Caco-2 (cell line): Measurements from ENCODE around the gene PIGL. TPM values are rescaled to one million over a fixed set of nuclear protein-coding genes. Genes with fewer than 3 reads are reported as not detected.

Experiments used
- BruUV-seq: library from RNA; stranded (reverse); fragments of 400-500 nt; replicated peaks from 2 replicates; lab custom pipeline; 2021; lab: Mats Ljungman, UMichigan
- CTCF ChIA-PET: fragments of 300-600 bp; sonication (Branson Sonifier 250); formaldehyde crosslinking; loops from one replicate; lab custom pipeline; 2022; ENCODE audit warnings: antibody characterized with exemption; lab: Charles Lee
- POLR2A ChIA-PET: fragments of 300-600 bp; sonication (Branson Sonifier 250); formaldehyde crosslinking; loops from one replicate; lab custom pipeline; 2022; ENCODE audit warnings: antibody characterized with exemption; lab: Charles Lee
- DNase-seq, 2 experiments: peaks; one replicate each; pipeline versions ENCODE4 v3.0.0 to v3.0.0-alpha.2; 2020 to 2022
- H3K27me3 ChIP-seq: replicated peaks from 2 replicates; pipeline ENCODE4 v1.6.0; 2011; ENCODE audit warnings: low read length; ENCODE audit not compliant: control insufficient read depth, insufficient read depth
- H3K36me3 ChIP-seq: 2 replicates; pipeline ENCODE4 v1.5.1; 2011; ENCODE audit warnings: low read length; ENCODE audit not compliant: control insufficient read depth, insufficient read depth
- H3K4me1 ChIP-seq: fragments of 250-450 bp; sonication (Bioruptor Pico); 2 replicates; pipeline ENCODE4 v1.5.1; 2020; ENCODE audit warnings: mild to moderate bottlenecking
- H3K4me3 ChIP-seq: 2 replicates; pipeline ENCODE4 v1.5.1; 2011; ENCODE audit warnings: low read depth, mild to moderate bottlenecking, control low read depth, low read length
- H3K9me3 ChIP-seq: fragments of 250-450 bp; sonication (Bioruptor Pico); 2 replicates; pipeline ENCODE4 v1.5.1; 2020; ENCODE audit warnings: mild to moderate bottlenecking, moderate library complexity
- H3K27ac Mint-ChIP-seq: one replicate; pipeline ENCODE4 v1.8.0; 2022; ENCODE audit warnings: mixed read lengths; ENCODE audit not compliant: unreplicated experiment
- H3K27me3 Mint-ChIP-seq: one replicate; pipeline ENCODE4 v1.8.0; 2022; ENCODE audit warnings: mixed read lengths; ENCODE audit not compliant: insufficient read depth, unreplicated experiment
- H3K36me3 Mint-ChIP-seq: one replicate; pipeline ENCODE4 v1.8.0; 2022; ENCODE audit warnings: mild to moderate bottlenecking, mixed read lengths; ENCODE audit not compliant: insufficient read depth, unreplicated experiment
- H3K4me1 Mint-ChIP-seq: one replicate; pipeline ENCODE4 v1.8.0; 2022; ENCODE audit warnings: low read depth, mixed read lengths; ENCODE audit not compliant: unreplicated experiment
- H3K4me3 Mint-ChIP-seq: one replicate; pipeline ENCODE4 v1.8.0; 2022; ENCODE audit warnings: mild to moderate bottlenecking, moderate library complexity, mixed read lengths; ENCODE audit not compliant: unreplicated experiment
- H3K9me3 Mint-ChIP-seq: one replicate; pipeline ENCODE4 v1.8.0; 2022; ENCODE audit warnings: mixed read lengths; ENCODE audit not compliant: unreplicated experiment
- intact Hi-C: fragments of 100-400 bp; cut with micrococcal nuclease; formaldehyde crosslinking; loops from one replicate; pipeline ENCODE4 v1.10.0; 2022; ENCODE audit not compliant: unreplicated experiment
- total RNA-seq: library from RNA; stranded (reverse); gene quantifications from 2 replicates; pipeline ENCODE4 v1.2.3, GENCODE V29; 2022
- TF ChIP-seq, protein P1 (sequence below), 2 experiments: fragments of 200-600 bp in 1 of 2; IDR thresholded peaks; 1 replicate in 1 of 2; 2 replicates in 1 of 2; pipeline versions ENCODE4 v1.5.1 to v1.8.0; 2011 to 2022; ENCODE audit warnings: antibody characterized with exemption in 1 of 2, control low read depth in 1 of 2, inconsistent platforms in 1 of 2, low read depth in 1 of 2, low read length in 1 of 2, mild to moderate bottlenecking in 1 of 2, moderate library complexity in 1 of 2; ENCODE audit not compliant: insufficient read depth in 1 of 2, severe bottlenecking in 1 of 2, unreplicated experiment in 1 of 2

Gene PIGL
- total RNA-seq, 1 experiment from 2014 or later: 21.1 TPM

DNA sequence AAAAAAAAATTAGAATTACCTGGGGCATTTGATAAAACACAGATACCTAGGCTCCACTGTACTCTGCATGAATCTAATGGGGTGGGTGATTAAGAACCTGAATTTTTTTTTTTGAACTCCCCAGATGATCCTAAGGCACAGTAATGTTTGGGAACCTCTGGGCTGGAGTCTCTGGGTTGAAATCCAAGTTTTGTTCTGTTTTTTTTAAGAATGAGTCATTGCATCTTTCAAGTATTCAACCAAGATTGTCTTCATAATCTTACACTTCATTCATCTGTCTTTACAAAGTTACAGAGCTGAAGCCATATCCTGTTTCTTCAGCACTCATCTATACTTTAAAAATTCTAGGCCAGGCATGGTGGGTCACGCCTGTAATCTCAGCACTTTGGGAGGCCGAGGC lies 52.6 kb downstream of the PIGL start:
- TF ChIP-seq, protein P1, sequence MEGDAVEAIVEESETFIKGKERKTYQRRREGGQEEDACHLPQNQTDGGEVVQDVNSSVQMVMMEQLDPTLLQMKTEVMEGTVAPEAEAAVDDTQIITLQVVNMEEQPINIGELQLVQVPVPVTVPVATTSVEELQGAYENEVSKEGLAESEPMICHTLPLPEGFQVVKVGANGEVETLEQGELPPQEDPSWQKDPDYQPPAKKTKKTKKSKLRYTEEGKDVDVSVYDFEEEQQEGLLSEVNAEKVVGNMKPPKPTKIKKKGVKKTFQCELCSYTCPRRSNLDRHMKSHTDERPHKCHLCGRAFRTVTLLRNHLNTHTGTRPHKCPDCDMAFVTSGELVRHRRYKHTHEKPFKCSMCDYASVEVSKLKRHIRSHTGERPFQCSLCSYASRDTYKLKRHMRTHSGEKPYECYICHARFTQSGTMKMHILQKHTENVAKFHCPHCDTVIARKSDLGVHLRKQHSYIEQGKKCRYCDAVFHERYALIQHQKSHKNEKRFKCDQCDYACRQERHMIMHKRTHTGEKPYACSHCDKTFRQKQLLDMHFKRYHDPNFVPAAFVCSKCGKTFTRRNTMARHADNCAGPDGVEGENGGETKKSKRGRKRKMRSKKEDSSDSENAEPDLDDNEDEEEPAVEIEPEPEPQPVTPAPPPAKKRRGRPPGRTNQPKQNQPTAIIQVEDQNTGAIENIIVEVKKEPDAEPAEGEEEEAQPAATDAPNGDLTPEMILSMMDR (IDR thresholded peaks at IDR 0.05; ENCODE audit: insufficient read depth in 1 of 2, low read depth in 1 of 2, low read length in 1 of 2, severe bottlenecking in 1 of 2, unreplicated experiment in 1 of 2): no peak
- intact Hi-C loops: no loop called here
- Histone ChIP-seq H3K9me3 (no peaks in the 10 kb centered on the region), H3K4me1 (no peaks in the 10 kb centered on the region), H3K36me3 (no peaks in the 10 kb centered on the region), H3K4me3 (no peak overlapping the region), H3K27me3 (no peaks in the 10 kb centered on the region)
- no peaks in the 10 kb centered on the region for H3K27me3 Mint-ChIP-seq
- no peak for DNase-seq
- POLR2A ChIA-PET: no interaction called here
- CTCF ChIA-PET: no interaction called here
- H3K4me1 Mint-ChIP-seq: peaks cover 5% of the 10 kb centered on the region
- peaks cover 6% of the 10 kb centered on the region for H3K36me3 Mint-ChIP-seq
- no peak overlapping the region for H3K4me3 Mint-ChIP-seq
- H3K9me3 Mint-ChIP-seq: no peaks in the 10 kb centered on the region
- H3K27ac Mint-ChIP-seq: no peak overlapping the region
- BruUV-seq: no TSS peak

DNA sequence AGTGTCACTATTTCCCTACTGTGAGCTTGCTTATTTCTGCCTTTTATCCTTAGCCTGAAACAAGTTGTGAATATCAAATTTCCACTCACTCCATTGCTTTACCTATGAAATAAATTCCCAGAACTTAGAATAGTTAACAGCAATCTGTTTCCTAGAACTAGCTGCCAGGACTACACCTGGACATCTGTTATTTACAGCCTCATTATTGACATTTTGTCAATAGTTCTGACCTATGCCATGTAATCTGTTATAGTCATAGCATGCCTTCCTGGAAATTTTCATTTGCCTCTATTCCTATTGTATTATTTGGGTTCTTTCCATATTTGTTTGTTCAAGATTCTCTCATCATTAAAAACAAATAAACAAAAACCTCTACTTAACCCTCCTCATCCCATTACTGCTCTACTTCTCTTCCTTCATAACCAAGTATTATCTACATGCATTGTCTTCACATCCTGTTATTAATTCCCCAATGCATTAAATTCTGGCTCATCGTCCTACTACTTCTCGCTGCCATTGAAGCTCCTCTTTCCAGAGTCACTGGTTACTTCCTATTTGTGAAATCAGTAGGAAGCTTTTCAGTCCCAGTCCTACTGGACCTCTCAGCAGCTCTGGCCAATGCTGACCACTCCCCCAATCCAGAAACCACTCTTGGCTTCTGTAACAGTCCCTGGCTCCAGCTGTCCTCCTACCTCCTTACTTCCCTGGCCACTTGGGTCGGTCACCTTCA lies 55.3 kb downstream of the PIGL start:
- Mint-ChIP-seq H3K36me3 (peaks cover 1% of the 10 kb centered on the region), H3K27me3 (no peaks in the 10 kb centered on the region), H3K9me3 (no peaks in the 10 kb centered on the region), H3K27ac (no peak overlapping the region), H3K4me1 (peaks cover 5% of the 10 kb centered on the region), H3K4me3 (no peak overlapping the region)
- no peaks in the 10 kb centered on the region for H3K27me3 ChIP-seq
- no peaks in the 10 kb centered on the region for H3K4me1 ChIP-seq
- no peak overlapping the region for H3K4me3 ChIP-seq
- TF ChIP-seq, protein P1 (IDR thresholded peaks at IDR 0.05; ENCODE audit: insufficient read depth in 1 of 2, low read depth in 1 of 2, low read length in 1 of 2, severe bottlenecking in 1 of 2, unreplicated experiment in 1 of 2): no peak
- no peaks in the 10 kb centered on the region for H3K36me3 ChIP-seq
- CTCF ChIA-PET: no interaction called here
- POLR2A ChIA-PET: no interaction called here
- intact Hi-C loops: no loop called here
- DNase-seq: no peak
- BruUV-seq: no TSS peak
- H3K9me3 ChIP-seq: no peaks in the 10 kb centered on the region

DNA sequence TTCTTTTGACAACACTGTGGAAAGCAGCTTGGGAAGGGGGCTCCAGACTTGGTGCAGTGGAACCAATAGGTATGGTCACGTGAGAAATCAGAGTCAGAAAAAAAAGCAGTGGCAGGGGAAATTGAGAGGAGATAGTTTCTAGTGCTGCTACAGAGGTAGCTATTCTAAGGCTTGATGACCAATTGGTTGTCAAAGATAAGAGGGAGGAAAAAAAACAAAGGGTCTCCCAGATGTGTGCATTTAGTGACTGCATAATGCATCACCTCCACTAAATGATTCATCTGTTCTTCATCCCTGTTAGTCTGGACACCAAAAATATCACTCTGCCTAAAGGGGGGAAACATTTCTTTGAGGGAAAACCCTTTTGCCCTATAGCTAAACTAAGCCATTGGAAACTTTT lies 56.5 kb downstream of the PIGL start:
- H3K9me3 Mint-ChIP-seq: no peaks in the 10 kb centered on the region
- H3K27me3 Mint-ChIP-seq: no peaks in the 10 kb centered on the region
- no TSS peak for BruUV-seq
- no peaks in the 10 kb centered on the region for H3K27me3 ChIP-seq
- H3K4me1 Mint-ChIP-seq: peaks cover 5% of the 10 kb centered on the region
- no peaks in the 10 kb centered on the region for H3K9me3 ChIP-seq
- H3K4me3 ChIP-seq: no peak overlapping the region
- POLR2A ChIA-PET: no interaction called here
- intact Hi-C loops: no loop called here
- no peaks in the 10 kb centered on the region for H3K36me3 Mint-ChIP-seq
- TF ChIP-seq, protein P1 (IDR thresholded peaks at IDR 0.05; ENCODE audit: insufficient read depth in 1 of 2, low read depth in 1 of 2, low read length in 1 of 2, severe bottlenecking in 1 of 2, unreplicated experiment in 1 of 2): no peak
- no peak for DNase-seq
- H3K36me3 ChIP-seq: no peaks in the 10 kb centered on the region
- CTCF ChIA-PET: no interaction called here
- no peaks in the 10 kb centered on the region for H3K4me1 ChIP-seq
- no peak overlapping the region for H3K27ac Mint-ChIP-seq
- no peak overlapping the region for H3K4me3 Mint-ChIP-seq
